Forelimb muscle (tissue), 1 donor: Measurements from ENCODE around the gene DCHS2. TPM values are rescaled to one million over a fixed set of nuclear protein-coding genes. Genes with fewer than 3 reads are reported as not detected.

Experiments
- DNase-seq: peaks from one replicate; pipeline ENCODE4 v3.0.0-alpha.2; 2013; ENCODE audit warnings: low read depth
- polyA plus RNA-seq: library from polyadenylated mRNA; unstranded; fragments of 120-200 nt; gene quantifications from one replicate; pipeline ENCODE4 v1.2.1, GENCODE V29; 2013; ENCODE audit not compliant: insufficient read length

The DCHS2 gene
- polyA plus RNA-seq, 1 donor, result 7.4 TPM

GRCh38 chr4:154319736-154320135 is 171.9 kb downstream of the DCHS2 start:
- DNase-seq, result no peak

DNA sequence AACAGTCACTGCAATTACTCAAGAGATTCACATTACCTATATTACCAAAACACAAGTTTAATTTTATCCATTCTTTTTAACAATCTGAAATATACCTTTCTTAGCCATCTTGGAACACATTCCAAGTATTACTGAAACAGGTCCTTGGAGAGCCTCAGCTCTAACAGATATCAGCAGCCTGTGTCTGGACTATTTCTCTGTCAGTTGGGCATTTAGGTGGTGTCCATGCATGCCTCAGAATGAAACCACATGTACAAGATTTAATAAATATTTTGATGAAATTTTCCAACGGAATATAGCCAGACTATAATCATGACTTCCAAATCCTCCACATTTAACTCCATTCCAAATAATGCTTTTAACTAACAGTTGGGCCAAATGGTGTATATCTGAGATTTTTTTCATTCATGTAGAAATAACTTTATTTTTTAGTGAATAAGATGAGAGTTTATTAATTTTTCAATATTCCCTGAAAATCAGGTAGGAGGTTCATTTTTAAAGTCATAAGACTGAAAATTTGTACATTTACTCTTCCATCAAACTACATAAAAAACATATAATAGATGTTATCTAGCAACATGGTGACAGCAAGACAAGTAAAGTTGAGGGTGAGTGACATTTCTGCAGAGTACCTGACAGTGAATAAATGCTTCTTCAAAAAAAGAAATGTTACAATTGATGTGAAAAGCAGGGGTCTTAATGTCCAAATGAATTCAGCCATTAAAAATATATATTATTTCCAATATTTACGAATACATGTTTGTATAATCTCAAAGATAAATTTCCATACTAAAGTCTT is 174.2 kb downstream of the DCHS2 start:
- DNase-seq, result no peak

GRCh38 chr4:154315741-154316140 is 175.9 kb downstream of the DCHS2 start:
- DNase-seq, result no peak

DNA sequence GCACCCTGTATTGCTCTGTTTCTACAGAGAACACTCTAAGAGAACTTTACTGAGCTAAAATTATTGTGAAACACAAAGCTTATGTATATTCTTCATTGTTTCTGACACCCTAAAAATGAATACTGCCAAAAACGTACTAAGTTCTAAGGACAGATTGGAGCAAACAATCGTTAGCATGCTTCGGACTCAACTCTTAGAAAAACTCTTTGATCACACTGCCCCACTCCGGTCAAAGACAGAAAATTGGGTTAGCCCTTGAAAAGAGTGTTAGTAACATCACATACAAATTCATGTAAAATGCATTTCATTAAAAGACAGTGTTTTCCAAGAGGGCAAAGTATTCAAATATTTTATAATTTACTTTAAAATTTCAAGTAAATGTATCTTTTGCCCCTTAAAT is 177.4 kb downstream of the DCHS2 start:
- DNase-seq, result no peak

DNA sequence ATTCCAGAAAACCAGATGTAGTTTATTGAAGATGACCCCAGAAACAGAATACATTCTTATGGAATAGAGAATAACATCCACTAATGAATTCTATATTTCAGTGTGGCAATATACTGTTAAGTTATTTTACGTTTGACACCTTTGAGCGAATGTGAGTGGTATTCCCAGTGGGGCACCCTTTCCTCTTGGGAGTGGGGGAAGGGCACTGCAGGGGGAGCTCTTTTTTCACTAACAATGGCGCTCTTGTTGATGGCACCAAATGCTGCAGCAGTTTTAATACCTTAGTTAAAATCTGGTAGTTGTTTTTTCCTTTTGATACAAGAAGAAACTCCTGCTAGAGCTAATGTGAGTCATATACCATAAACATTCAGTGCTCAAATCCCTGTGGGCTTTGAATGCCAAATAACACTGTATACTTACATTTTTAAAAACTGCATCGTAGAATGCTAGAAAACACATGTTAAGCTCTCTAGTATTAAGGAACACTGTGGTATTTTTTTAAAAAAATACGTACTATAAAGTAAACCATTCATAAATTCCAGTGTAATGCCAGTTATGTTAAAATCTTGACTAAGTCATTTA is 178.5 kb downstream of the DCHS2 start:
- no peak for DNase-seq

DNA sequence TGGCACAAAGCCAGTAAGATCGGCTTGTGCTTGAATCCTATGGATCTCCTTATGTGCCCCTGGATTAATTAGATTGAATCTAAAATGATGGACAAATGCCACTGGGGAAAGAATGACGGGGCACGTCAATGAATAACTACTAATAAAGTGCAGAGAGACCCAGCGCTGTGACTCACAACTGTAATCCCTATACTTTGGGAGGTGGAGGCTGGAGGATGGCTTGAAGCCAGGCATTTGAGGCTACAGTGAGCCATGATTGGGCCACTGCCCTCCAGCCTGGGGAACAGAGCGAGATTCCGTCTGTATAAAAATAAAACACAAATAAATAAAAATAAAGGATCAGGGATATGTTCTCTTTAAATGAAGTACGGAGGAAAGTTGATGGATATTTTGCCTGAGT is 179.4 kb downstream of the DCHS2 start:
- DNase-seq, result no peak

DNA sequence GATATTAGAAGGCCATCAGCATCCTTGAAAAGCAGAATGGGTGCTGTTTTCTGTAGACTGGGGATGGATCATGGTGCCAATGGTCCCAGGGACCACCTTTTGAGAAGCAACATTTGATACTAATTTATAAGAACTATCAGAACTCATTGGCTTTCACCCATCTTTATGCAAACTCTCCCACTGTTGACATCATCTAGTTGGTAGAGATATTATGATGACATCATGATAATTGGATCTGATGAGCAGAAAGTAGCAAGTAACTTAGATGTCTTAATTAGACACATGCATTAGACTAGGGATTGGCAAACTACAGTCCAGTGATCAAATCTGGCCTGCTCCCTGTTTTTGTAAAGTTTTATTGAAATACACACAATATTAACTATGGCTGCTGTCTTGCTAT is 181.0 kb downstream of the DCHS2 start:
- no peak for DNase-seq

DNA sequence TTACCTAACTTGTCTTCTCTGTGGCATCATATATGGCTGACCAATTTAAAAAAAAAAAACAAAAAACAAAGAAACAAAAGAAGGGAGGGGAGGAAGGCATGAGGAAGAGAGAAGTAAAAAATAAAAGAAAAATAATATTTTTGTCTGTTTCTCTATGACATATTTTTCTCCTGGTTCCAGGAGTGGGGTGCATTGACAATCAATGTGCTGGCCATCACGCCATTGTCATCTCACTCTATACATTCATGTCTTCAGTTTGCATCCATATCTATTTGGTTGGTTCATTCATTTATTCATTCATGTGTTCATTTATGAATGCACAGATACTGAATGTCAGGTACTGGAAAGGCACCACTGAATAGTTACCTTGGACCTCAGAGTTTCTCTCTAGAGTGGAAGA is 183.4 kb downstream of the DCHS2 start:
- DNase-seq, result no peak

GRCh38 chr4:154307451-154307850 is 184.1 kb downstream of the DCHS2 start:
- no peak for DNase-seq

DNA sequence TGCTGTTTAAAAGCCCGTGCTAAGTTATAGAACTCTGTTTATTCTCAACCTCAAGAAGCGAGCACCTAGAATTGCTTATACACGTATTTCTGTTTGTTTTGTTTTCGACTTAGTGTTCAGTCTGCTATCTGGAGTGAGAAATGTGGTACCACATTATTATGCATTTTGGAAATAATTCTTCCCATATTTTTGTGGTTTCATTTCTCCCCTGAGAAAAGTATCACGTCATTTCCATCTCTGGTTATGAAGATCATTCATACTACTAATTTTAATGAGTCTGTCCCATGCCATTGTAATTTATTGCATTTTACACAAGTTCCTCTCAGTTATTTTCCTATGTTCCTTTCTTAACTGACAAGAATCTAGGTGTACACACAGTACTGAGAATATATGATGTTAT is 186.0 kb downstream of the DCHS2 start:
- DNase-seq, result no peak

GRCh38 chr4:154304679-154305078 is 186.9 kb downstream of the DCHS2 start:
- DNase-seq, result no peak

- no peak for DNase-seq
Observed at GRCh38 chr4:154294652-154295350, 196.8 kb downstream of the DCHS2 start.

GRCh38 chr4:154293427-154293826 is 198.2 kb downstream of the DCHS2 start:
- no peak for DNase-seq

- no peak for DNase-seq
Observed at GRCh38 chr4:154292589-154292988, 199.0 kb downstream of the DCHS2 start.

- DNase-seq, result no peak
Observed at GRCh38 chr4:154277172-154277571, 214.4 kb downstream of the DCHS2 start.

DNA sequence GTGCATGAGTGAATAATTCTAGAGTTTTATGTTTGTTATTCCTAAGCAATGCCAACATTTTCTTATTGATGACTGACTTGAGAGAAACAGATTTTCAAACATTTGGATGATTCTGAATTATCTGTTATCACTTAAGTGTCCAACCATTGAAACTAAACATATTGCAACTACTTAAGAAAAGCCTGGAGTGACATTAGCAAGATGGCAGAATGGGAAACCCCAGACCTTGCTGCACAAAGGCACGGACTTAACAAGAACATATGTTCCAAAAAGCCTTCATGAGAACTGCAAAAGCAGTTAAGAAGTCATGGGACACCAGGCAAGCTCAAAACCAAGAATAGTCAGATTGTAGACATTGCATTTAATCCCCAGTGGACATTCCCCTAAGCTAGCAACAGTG is 215.1 kb downstream of the DCHS2 start:
- DNase-seq, result no peak

DNA sequence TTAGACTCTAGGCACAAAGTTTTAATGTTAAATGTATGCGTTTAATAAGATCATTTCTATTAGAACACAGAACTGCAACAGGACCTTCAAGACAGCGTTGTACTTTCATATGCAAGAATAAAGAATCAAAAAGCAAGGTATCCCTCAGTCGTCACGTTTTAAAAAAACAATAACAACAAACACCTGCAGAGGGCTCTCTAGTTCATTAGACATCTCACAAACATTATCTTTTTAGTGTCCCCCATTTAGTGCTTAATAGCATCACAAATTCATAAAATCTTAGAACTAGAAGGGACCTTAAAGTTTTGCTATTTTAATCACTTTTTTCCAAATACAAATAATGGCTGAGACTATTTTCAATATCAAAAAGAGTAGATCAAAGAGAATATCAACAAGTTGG is 236.6 kb downstream of the DCHS2 start:
- no peak for DNase-seq

- DNase-seq, result no peak
Observed at GRCh38 chr4:154234576-154234975, 257.0 kb downstream of the DCHS2 start.

- no peak for DNase-seq
Observed at GRCh38 chr4:154231806-154232478, 259.7 kb downstream of the DCHS2 start.

- DNase-seq, result no peak
Observed at GRCh38 chr4:154230723-154231122, 260.9 kb downstream of the DCHS2 start.

- no peak for DNase-seq
Observed at GRCh38 chr4:154230091-154230490, 261.5 kb downstream of the DCHS2 start.

GRCh38 chr4:154222875-154223274 is 268.7 kb downstream of the DCHS2 start:
- no peak for DNase-seq
